Spleen (tissue), 7 donors: Measurements from ENCODE around the gene MATR3.

Source experiments
- POLR2A ChIP-seq, 3 donors: fragments of 450-650 bp; IDR thresholded peaks; one replicate each; pipeline ENCODE4 v1.5.1; 2017; ENCODE audit warnings: antibody characterized with exemption in 3 of 3, mild to moderate bottlenecking in 1 of 3
- TF ChIP-seq, protein P1 (sequence below), 11 experiments: fragments of 200-600 bp in 7 of 11; fragments of 450-650 bp in 4 of 11; sonication (generic) in 4 of 11; IDR thresholded peaks in 8 of 11; conservative IDR thresholded peaks in 3 of 11; 1 replicate in 7 of 11; 2 replicates in 4 of 11; pipeline versions ENCODE4 v1.4.0 to v1.8.0; 2016 to 2021; ENCODE audit warnings: antibody characterized with exemption in 11 of 11, inconsistent platforms in 4 of 11, mild to moderate bottlenecking in 1 of 11
- donor health status: DM: no; HTN: no; CAD: no; lungs with moderate emphysema.
- donor health status: DM: no; HTN: no; CAD: no.
- donor health status: DM: no; HTN: no; CAD: no.

DNA sequence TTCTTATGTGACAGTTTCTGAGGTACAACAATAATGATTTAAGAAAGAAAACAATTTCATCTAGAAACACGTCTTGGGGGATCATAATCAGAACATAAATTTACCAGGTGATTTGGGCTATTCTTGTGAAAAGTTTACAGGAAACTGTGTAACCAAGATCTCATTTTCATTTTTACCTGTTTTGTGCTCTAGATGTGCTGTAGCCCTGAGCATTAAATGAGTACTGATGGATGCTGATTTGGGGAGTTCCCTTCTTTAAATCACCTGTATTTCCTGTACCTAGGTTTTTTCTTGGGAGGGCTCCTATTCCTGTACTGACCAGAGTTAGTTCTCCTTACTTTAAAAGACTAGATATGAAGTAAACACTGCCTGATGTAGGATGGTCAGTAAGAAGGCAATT is 12.7 kb downstream of the MATR3 start:
- no peak for TF ChIP-seq POLR2A (IDR thresholded peaks at IDR 0.05)
- TF ChIP-seq, protein P1, sequence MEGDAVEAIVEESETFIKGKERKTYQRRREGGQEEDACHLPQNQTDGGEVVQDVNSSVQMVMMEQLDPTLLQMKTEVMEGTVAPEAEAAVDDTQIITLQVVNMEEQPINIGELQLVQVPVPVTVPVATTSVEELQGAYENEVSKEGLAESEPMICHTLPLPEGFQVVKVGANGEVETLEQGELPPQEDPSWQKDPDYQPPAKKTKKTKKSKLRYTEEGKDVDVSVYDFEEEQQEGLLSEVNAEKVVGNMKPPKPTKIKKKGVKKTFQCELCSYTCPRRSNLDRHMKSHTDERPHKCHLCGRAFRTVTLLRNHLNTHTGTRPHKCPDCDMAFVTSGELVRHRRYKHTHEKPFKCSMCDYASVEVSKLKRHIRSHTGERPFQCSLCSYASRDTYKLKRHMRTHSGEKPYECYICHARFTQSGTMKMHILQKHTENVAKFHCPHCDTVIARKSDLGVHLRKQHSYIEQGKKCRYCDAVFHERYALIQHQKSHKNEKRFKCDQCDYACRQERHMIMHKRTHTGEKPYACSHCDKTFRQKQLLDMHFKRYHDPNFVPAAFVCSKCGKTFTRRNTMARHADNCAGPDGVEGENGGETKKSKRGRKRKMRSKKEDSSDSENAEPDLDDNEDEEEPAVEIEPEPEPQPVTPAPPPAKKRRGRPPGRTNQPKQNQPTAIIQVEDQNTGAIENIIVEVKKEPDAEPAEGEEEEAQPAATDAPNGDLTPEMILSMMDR (IDR thresholded peaks at IDR 0.05 in 8 of 11, conservative IDR thresholded peaks at IDR 0.05 in 3 of 11): no peak
